Choroid plexus epithelial cell (primary cell): Measurements from ENCODE around the gene EPB41L1.

Source experiments
- DNase-seq: peaks from one replicate; pipeline ENCODE4 v3.0.0-alpha.2; 2010; ENCODE audit warnings: low read depth
- H3K4me3 ChIP-seq: 2 replicates; pipeline ENCODE4 v1.5.1; 2011; ENCODE audit warnings: low read depth, mild to moderate bottlenecking, control low read depth, low read length, moderate library complexity
- TF ChIP-seq, protein P1 (sequence below): conservative IDR thresholded peaks from 2 replicates; pipeline ENCODE4 v1.5.1; 2011; ENCODE audit warnings: low read depth, mild to moderate bottlenecking, control low read depth, inconsistent platforms, low read length, moderate library complexity

The EPB41L1 gene

DNA sequence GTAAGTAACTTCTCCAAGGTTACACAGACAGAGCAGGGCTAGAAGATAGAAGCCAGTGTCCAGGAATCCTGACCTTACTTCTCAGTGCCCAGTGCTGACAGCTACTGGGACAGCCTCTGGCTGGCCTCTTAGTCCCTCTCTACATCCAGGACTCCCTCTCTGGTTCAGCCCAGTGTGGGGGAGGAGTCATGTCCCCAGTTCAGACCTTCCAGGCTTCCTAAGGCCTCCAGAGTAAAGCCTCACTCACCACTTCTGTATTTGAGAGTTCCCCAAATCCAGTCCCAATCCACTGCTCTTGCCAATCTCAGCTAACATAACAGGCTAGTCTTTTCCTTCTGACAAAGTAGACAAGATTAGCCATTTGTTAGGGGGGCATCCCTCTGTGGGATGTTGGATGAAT lies 36.9 kb upstream of the EPB41L1 start:
- no peak for DNase-seq
- TF ChIP-seq, protein P1, sequence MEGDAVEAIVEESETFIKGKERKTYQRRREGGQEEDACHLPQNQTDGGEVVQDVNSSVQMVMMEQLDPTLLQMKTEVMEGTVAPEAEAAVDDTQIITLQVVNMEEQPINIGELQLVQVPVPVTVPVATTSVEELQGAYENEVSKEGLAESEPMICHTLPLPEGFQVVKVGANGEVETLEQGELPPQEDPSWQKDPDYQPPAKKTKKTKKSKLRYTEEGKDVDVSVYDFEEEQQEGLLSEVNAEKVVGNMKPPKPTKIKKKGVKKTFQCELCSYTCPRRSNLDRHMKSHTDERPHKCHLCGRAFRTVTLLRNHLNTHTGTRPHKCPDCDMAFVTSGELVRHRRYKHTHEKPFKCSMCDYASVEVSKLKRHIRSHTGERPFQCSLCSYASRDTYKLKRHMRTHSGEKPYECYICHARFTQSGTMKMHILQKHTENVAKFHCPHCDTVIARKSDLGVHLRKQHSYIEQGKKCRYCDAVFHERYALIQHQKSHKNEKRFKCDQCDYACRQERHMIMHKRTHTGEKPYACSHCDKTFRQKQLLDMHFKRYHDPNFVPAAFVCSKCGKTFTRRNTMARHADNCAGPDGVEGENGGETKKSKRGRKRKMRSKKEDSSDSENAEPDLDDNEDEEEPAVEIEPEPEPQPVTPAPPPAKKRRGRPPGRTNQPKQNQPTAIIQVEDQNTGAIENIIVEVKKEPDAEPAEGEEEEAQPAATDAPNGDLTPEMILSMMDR: no peak

DNA sequence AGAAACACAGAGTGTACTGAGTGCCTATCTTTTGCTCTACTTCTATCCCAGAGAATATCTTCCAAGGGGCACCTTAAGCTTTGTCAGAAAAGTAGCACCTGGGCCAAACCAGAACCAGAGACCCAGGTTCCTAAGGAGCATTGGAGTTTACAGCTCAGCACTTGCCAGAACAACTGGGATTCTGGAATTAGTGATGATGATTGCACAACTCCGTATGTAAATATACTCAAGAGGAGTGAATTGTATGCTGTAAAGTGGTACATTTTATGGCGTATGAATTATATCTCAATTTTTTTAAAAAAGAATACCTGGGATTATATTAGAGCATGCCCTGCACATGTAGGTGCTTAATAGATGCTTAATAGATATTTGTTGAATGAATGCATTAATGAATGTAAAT lies 36.2 kb upstream of the EPB41L1 start:
- TF ChIP-seq, protein P1: no peak
- H3K4me3 ChIP-seq: no peak overlapping the region
- no peak for DNase-seq

More for the DNA sequence above, 36.9 kb upstream of the EPB41L1 start:
- H3K4me3 ChIP-seq: no peak overlapping the region

DNA sequence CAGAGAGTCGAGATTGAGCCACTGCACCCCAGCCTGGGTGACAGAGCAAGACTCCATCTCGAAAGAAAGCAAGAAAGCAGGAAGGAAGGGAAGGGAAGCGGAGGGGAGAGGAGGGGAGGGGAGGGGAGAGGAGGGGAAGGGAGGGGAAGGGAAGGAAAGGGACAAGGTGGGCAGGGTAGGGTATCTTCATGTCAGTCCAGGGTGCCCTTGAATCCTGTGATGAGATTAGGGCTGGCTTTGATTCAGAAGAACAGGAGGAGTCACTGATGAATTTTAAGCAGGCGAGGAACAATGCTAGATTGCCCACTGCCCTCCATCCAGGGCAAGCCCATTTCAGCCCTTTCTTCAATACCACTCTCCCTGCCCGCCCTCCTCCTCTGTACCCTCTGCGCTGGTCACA lies 35.0 kb upstream of the EPB41L1 start:
- TF ChIP-seq, protein P1: no peak
- H3K4me3 ChIP-seq: no peak overlapping the region
- DNase-seq: no peak

DNA sequence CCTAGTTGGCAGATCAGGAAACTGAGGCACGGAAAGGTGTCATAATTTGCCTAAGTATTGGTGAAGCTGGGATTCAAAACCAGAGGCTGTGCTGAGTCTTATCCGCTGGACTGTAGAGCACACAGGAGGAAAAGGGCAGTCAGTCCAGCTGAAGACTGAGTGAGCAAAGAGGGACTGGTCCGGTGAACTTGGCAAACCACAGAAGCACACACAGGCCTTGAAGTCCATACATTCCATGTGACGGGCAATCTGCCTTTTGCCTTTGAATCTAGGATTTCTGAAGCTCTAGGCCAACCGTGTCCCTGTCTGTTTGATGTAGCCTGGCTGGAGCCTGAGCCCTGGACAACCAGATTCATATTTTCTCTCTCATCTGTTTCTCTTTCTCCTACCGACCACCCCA lies 34.3 kb upstream of the EPB41L1 start:
- TF ChIP-seq, protein P1: no peak
- DNase-seq: no peak
- no peak overlapping the region for H3K4me3 ChIP-seq

DNA sequence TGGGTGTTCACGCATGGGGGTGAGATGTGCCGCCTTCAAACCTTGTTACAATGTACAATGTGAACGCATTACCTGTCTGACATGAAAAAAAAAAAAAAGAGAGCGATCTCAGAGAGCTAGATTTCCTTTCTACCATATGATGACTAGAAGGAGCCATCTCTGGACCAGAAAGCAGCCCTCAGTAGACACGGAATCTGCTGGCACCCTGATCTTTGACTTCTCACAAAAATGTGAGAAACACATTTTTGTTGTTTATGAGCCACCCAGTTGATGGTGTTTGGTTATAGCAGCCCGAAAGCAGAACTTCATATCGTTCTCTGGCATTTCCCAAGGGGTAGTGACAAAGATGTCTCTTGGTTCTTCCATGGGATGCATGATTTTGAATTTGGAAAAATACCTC lies 33.5 kb upstream of the EPB41L1 start:
- TF ChIP-seq, protein P1: no peak
- no peak overlapping the region for H3K4me3 ChIP-seq

DNA sequence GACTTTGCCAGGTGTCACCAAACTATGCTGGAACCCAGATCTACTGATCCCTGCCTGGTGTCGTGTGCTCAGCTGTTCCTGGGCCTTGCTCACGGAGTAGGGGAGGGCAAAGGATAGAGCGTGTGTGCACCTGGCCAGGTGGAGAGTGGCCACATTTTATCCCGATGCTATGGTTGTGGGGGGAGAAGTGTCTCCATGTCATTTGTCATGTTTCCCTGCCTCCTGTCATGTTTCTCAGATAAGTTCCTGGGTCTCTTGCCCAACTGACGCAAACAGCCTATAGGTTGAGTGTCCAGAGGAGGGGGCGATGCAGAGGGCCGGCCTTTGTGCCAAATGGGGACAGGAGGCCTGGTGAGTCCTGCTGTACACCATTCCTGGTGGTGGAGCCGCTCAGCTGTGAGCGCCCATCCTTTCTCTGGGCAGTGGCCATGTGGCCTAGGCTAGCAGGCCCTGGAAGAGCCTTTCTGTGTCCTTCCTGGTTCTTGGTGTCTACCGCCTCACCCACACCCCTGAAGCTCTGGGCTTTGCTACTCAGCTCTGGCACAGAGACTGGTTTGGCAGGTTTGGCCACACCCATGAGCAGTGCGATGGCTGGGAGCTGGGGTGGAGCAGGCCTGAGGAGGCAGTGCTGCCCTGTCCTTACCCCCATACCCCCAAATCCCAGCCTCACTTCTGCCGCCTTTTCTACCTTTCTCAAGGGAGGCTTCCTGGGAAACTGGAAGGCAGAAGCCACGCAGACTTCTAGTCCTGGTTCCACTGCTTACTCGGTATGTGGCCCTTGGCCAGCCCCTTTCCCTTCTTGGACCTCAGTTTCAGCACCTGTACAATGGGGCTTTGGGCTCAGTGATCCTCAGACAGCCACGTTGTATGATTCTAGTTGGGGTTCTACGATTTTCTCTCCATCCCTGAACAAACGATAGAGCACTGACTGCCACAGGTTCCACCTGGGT lies 32.3 kb upstream of the EPB41L1 start:
- TF ChIP-seq, protein P1: no peak
- no peak for DNase-seq
- H3K4me3 ChIP-seq: no peak overlapping the region

More for the DNA sequence above, 33.5 kb upstream of the EPB41L1 start:
- no peak for DNase-seq

DNA sequence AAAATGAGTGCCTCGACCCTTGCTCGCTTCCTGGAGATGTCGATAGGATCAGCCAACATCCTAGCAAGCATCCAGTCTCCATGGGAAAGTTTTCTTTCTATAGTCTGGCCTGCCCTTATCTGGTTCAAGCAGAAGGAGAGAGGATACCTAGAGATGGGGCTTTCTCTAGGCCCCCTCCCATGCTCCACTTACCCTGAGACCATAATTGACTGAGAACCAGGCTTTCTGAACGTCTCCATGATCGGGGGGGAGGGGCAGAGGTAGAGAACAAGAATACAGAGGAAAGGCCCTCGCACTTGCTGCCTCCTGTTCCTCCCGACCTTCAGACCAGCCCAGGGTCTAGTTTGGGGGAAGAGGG lies 31.6 kb upstream of the EPB41L1 start:
- H3K4me3 ChIP-seq: no peak overlapping the region
- TF ChIP-seq, protein P1: no peak
- no peak for DNase-seq
